Astrocyte of the spinal cord (primary cell): ENCODE results near the gene ESYT2.
"Not testable (repeated sequence)": the region's sequence is repeated elsewhere in the genome, so short reads cannot be mapped to it uniquely, and the experiment has no call there.

Experiments
- DNase-seq: peaks from one replicate; pipeline ENCODE4 v3.0.0; 2011; ENCODE audit warnings: low read depth, low spot score
- H3K4me3 ChIP-seq: 2 replicates; pipeline ENCODE4 v1.5.1; 2011; ENCODE audit warnings: low read depth, mild to moderate bottlenecking, low read length, moderate library complexity
- CTCF ChIP-seq: IDR thresholded peaks from 2 replicates; pipeline ENCODE4 v1.5.1; 2012; ENCODE audit warnings: low read depth, mild to moderate bottlenecking, low read length, inconsistent platforms
- in situ Hi-C: cut with HindIII; loops from 2 replicates; pipeline ENCODE4 v1.10.0; 2017; ENCODE audit warnings: low sequenced_read_pairs

The ESYT2 gene

GRCh38 chr7:158867214-158867984 is 38.1 kb upstream of the ESYT2 start:
- no peak overlapping the region for H3K4me3 ChIP-seq
- DNase-seq, result no peak
- TF ChIP-seq CTCF, result no peak
- in situ Hi-C loops, result no loop called here

- DNase-seq, result no peak
- in situ Hi-C loops, result no loop called here
- TF ChIP-seq CTCF, result no peak
- no peak overlapping the region for H3K4me3 ChIP-seq
Measured at GRCh38 chr7:158865977-158866376, 36.7 kb upstream of the ESYT2 start.

- no peak overlapping the region for H3K4me3 ChIP-seq
- in situ Hi-C loops, result no loop called here
- DNase-seq, result no peak
- no peak for TF ChIP-seq CTCF
Measured at GRCh38 chr7:158865462-158865922, 36.2 kb upstream of the ESYT2 start.

GRCh38 chr7:158864833-158865232 is 35.5 kb upstream of the ESYT2 start:
- in situ Hi-C loops, result no loop called here
- no peak for TF ChIP-seq CTCF
- no peak overlapping the region for H3K4me3 ChIP-seq
- no peak for DNase-seq

- no peak for DNase-seq
- TF ChIP-seq CTCF, result no peak
- H3K4me3 ChIP-seq, result peak overlapping the region; percentile 50
- in situ Hi-C loops, result no loop called here
Measured at GRCh38 chr7:158864507-158864820, 35.2 kb upstream of the ESYT2 start.

GRCh38 chr7:158863611-158864506 is 34.5 kb upstream of the ESYT2 start:
- peak overlapping the region; percentile 50 for H3K4me3 ChIP-seq
- no peak for TF ChIP-seq CTCF
- peak; percentile 64 for DNase-seq
- in situ Hi-C loops, result no loop called here

GRCh38 chr7:158862985-158863610 is 33.8 kb upstream of the ESYT2 start:
- peak overlapping the region; percentile 50 for H3K4me3 ChIP-seq
- DNase-seq, result peak; percentile 35
- in situ Hi-C loops, result not testable (repeated sequence)
